Measurements from ENCODE around the gene CCSER2. TPM values are rescaled to one million over a fixed set of nuclear protein-coding genes. Genes with fewer than 3 reads are reported as not detected.
A peak's percentile ranks its signal among the peaks of the same experiment; 100 is the strongest.

Gene CCSER2
- total RNA-seq, 6 experiments from 2014 or later: 18.2 to 28.8 (median 25.9) TPM

DNA sequence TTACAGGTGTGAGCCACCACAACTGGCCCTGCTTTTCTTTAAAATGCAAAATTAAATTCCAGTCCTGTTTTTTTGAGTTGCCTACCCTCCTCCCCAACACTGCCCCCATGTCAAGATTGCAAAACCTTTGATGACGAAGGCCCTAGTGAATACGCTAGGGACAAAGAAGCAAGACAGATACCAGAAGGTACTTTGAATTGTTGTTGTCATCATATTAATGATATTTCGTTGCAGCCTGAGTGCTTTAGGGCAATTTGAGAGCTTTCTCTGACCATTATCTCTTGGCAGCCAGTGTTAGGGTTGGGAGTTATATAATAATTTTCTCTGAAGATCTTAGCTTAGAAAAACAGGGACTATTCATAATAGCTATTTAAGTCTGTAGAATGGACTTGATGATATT lies 7.1 kb downstream of the CCSER2 start:
- no peaks in the 10 kb centered on the region for H3K4me1 ChIP-seq
- ATAC-seq: peak in 1 of 4 donors; percentile 20
- no peaks in the 10 kb centered on the region for H3K9me3 ChIP-seq
- H3K36me3 ChIP-seq: no peaks in the 10 kb centered on the region
- no peak for DNase-seq
- no peaks in the 10 kb centered on the region for H3K27me3 ChIP-seq
- intact Hi-C loops (cut with DNase I): no loop called here
- no peak for TF ChIP-seq POLR2A (IDR thresholded peaks at IDR 0.05)
- TF ChIP-seq, protein P1, sequence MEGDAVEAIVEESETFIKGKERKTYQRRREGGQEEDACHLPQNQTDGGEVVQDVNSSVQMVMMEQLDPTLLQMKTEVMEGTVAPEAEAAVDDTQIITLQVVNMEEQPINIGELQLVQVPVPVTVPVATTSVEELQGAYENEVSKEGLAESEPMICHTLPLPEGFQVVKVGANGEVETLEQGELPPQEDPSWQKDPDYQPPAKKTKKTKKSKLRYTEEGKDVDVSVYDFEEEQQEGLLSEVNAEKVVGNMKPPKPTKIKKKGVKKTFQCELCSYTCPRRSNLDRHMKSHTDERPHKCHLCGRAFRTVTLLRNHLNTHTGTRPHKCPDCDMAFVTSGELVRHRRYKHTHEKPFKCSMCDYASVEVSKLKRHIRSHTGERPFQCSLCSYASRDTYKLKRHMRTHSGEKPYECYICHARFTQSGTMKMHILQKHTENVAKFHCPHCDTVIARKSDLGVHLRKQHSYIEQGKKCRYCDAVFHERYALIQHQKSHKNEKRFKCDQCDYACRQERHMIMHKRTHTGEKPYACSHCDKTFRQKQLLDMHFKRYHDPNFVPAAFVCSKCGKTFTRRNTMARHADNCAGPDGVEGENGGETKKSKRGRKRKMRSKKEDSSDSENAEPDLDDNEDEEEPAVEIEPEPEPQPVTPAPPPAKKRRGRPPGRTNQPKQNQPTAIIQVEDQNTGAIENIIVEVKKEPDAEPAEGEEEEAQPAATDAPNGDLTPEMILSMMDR (IDR thresholded peaks at IDR 0.05): no peak
- WGBS (ENCODE audit: insufficient coverage, low coverage, low lambda C conversion rate, missing lambda C conversion rate): 51% methylated on average over 3 of the region's 3 CpGs
- H3K27ac ChIP-seq: no peak overlapping the region
- H3K4me3 ChIP-seq: no peak overlapping the region

DNA sequence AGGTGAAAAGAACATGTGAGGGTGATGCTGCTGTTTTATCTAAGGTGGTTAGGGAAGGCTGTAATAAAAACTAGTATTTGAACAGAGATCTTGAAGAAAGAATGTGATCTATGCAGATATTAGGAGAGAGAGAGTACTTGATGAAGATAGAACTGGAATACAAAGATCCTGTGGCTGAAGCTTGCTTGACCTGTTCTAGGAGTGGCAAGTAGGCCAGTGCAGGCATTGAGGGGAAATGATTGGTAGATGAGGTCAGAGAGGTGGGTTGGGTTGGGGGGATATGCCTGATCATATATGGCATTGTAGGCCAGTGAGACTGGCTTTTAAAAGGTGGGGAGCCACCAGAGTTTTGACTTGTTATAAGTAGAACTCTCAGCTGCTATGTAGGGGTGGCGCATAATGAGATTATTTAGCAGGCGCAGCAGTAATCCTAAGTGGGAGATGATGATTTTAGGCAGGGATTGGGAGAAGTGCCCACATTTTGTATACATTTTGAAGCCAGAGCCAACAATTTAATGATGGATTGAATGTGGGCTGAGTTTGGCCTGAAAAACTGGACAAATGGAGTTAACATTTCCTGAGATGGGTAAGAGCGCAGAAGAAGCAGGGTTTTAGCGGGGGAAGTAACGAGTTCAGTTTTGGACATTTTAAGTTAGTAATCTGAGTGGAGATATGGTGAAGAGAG lies 8.2 kb downstream of the CCSER2 start:
- Histone ChIP-seq H3K36me3 (no peaks in the 10 kb centered on the region), H3K27ac (no peak overlapping the region), H3K4me3 (no peak overlapping the region), H3K27me3 (no peaks in the 10 kb centered on the region), H3K4me1 (no peaks in the 10 kb centered on the region), H3K9me3 (no peaks in the 10 kb centered on the region)
- DNase-seq (no peak), ATAC-seq (no peak)
- WGBS (ENCODE audit: insufficient coverage, low coverage, low lambda C conversion rate, missing lambda C conversion rate): 83% methylated on average over 4 of the region's 5 CpGs
- TF ChIP-seq, protein P1 (IDR thresholded peaks at IDR 0.05): no peak
- TF ChIP-seq POLR2A (IDR thresholded peaks at IDR 0.05): no peak
- intact Hi-C loops (cut with DNase I): no loop called here

DNA sequence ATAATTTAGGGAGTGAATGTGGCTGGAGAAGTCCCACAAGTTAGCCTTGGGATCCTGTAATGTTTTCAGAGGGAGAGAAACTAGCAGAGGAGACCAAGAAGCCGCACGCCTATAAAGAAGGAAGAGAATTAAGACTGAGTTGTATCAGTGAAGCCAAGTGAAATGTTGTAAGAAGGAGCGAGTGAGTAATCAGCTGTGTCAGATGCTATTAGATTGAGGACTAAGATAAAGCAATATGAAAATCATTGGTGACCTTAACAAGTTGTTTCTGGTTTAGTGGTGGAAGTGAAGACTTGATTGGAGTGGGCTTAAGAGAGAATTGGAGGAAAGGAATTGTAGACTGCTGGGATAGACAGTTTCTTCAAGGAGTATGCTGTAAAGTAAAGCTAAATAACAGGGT lies 8.8 kb downstream of the CCSER2 start:
- TF ChIP-seq POLR2A (IDR thresholded peaks at IDR 0.05): no peak
- TF ChIP-seq, protein P1 (IDR thresholded peaks at IDR 0.05): no peak
- no peak overlapping the region for H3K4me3 ChIP-seq
- no peaks in the 10 kb centered on the region for H3K9me3 ChIP-seq
- no peak overlapping the region for H3K27ac ChIP-seq
- ATAC-seq: no peak
- DNase-seq: no peak
- 83% methylated on average over 2 of the region's 3 CpGs for WGBS (ENCODE audit: insufficient coverage, low coverage, low lambda C conversion rate, missing lambda C conversion rate)
- H3K27me3 ChIP-seq: no peaks in the 10 kb centered on the region
- intact Hi-C loops (cut with DNase I): no loop called here
- H3K36me3 ChIP-seq: no peaks in the 10 kb centered on the region
- no peaks in the 10 kb centered on the region for H3K4me1 ChIP-seq

DNA sequence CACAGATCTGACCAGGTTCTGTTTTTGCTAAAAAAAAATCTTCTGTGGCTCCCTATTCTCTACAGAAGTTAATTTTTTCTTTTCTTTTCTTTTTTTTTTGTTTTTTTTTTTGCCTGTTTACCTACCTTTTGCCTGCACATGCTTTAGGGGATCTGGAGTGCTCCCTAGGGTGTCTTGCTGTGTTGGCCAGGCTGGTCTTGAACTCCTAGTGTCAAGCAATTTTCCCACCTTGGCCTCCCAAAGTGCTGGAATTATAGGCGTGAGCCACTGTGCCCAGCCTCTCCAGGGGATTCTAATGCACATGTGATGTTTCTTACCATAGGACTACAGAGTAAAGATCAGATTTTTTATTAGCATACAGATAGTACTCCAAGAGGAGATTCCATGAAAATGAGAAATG lies 10.6 kb downstream of the CCSER2 start:
- WGBS (ENCODE audit: insufficient coverage, low coverage, low lambda C conversion rate, missing lambda C conversion rate): 100% methylated on average over 1 of the region's 1 CpG
- no peak for DNase-seq
- no peak overlapping the region for H3K4me3 ChIP-seq
- H3K27ac ChIP-seq: no peak overlapping the region
- no peaks in the 10 kb centered on the region for H3K27me3 ChIP-seq
- no peaks in the 10 kb centered on the region for H3K36me3 ChIP-seq
- ATAC-seq: no peak
- intact Hi-C loops (cut with DNase I): no loop called here
- no peaks in the 10 kb centered on the region for H3K9me3 ChIP-seq
- no peaks in the 10 kb centered on the region for H3K4me1 ChIP-seq
- no peak for TF ChIP-seq POLR2A (IDR thresholded peaks at IDR 0.05)
- TF ChIP-seq, protein P1 (IDR thresholded peaks at IDR 0.05): no peak

Data from right lobe of liver (tissue), 6 donors.